Keratinocyte (primary cell): ENCODE measurements around the gene WDR26. TPM values are rescaled to one million over a fixed set of nuclear protein-coding genes. Genes with fewer than 3 reads are reported as not detected.

Source experiments
- DNase-seq: peaks from one replicate; pipeline ENCODE4 v3.0.0-alpha.2; 2011; ENCODE audit warnings: low read depth, missing footprints, low spot score
- FAIRE-seq: peaks from 2 replicates; lab custom pipeline; 2011; peaks lifted over from hg19 to GRCh38; lab: Jason Lieb, UNC
- H2AFZ ChIP-seq: 2 replicates; pipeline ENCODE4 v1.6.0; 2012; ENCODE audit warnings: low read length, control low read depth, inconsistent platforms; ENCODE audit not compliant: control insufficient read depth
- H3K27ac ChIP-seq: 2 replicates; pipeline ENCODE4 v1.5.1; 2011; ENCODE audit warnings: low read length; ENCODE audit not compliant: control insufficient read depth, insufficient read depth
- H3K27me3 ChIP-seq: 3 replicates; pipeline ENCODE4 v1.6.0; 2011; ENCODE audit warnings: low read length; ENCODE audit not compliant: control insufficient read depth, insufficient read depth; ENCODE audit errors: extremely low read depth
- H3K36me3 ChIP-seq, 2 experiments: 2 replicates in 1 of 2; 3 replicates in 1 of 2; pipeline ENCODE4 v1.5.1; 2011; ENCODE audit warnings: low read length in 2 of 2, mild to moderate bottlenecking in 1 of 2; ENCODE audit not compliant: control insufficient read depth in 2 of 2, insufficient read depth in 2 of 2; ENCODE audit errors: extremely low read depth in 1 of 2
- H3K4me1 ChIP-seq: 3 replicates; pipeline ENCODE4 v1.5.1; 2011; ENCODE audit warnings: low read length; ENCODE audit not compliant: control insufficient read depth, insufficient read depth; ENCODE audit errors: extremely low read depth
- H3K4me2 ChIP-seq: 3 replicates; pipeline ENCODE4 v1.6.0; 2011; ENCODE audit warnings: low read depth, low read length; ENCODE audit not compliant: control insufficient read depth, insufficient read depth; ENCODE audit errors: extremely low read depth
- H3K4me3 ChIP-seq, 3 experiments: fragments of 200-600 bp in 1 of 3; sonication (generic) in 1 of 3; 2 replicates in 2 of 3; 3 replicates in 1 of 3; pipeline ENCODE4 v1.5.1; 2011 to 2016; ENCODE audit warnings: low read length in 3 of 3, mild to moderate bottlenecking in 3 of 3, control low read depth in 2 of 3, inconsistent platforms in 1 of 3, low read depth in 1 of 3, mixed read lengths in 1 of 3, mixed run types in 1 of 3, moderate library complexity in 1 of 3; ENCODE audit not compliant: control insufficient read depth in 2 of 3, insufficient read depth in 2 of 3; ENCODE audit errors: extremely low read depth in 1 of 3
- H3K79me2 ChIP-seq: 2 replicates; pipeline ENCODE4 v1.6.0; 2012; ENCODE audit warnings: low read length; ENCODE audit not compliant: control insufficient read depth, insufficient read depth
- H3K9ac ChIP-seq: 3 replicates; pipeline ENCODE4 v1.6.0; 2011; ENCODE audit warnings: low read length; ENCODE audit not compliant: control insufficient read depth, insufficient read depth; ENCODE audit errors: extremely low read depth
- H3K9me1 ChIP-seq: 3 replicates; pipeline ENCODE4 v1.6.0; 2011; ENCODE audit warnings: low read length; ENCODE audit not compliant: control insufficient read depth, insufficient read depth; ENCODE audit errors: extremely low read depth
- H3K9me3 ChIP-seq: 2 replicates; pipeline ENCODE4 v1.5.1; 2012; ENCODE audit warnings: low read depth, low read length; ENCODE audit not compliant: control insufficient read depth
- H4K20me1 ChIP-seq: 3 replicates; pipeline ENCODE4 v1.6.0; 2011; ENCODE audit warnings: low read length; ENCODE audit not compliant: control insufficient read depth, insufficient read depth; ENCODE audit errors: extremely low read depth
- EZH2 ChIP-seq: IDR thresholded peaks from one replicate; pipeline ENCODE4 v1.6.1; 2012; ENCODE audit warnings: inconsistent platforms, mild to moderate bottlenecking, low read length, moderate library complexity
- dilution Hi-C: fragments of 300-500 bp; cut with MboI; formaldehyde crosslinking; loops from one replicate; pipeline ENCODE4 v1.7.0; 2020; ENCODE audit warnings: low sequenced_read_pairs; ENCODE audit not compliant: extremely low pct_ligation_motif_present
- polyA plus RNA-seq, 5 experiments: library from polyadenylated mRNA; depleted of rRNA in 3 of 5; stranded (reverse) in 3 of 5; stranded (forward) in 1 of 5; unstranded in 1 of 5; fragments of >200 nt; gene quantifications; 1 replicate in 1 of 5; 2 replicates in 3 of 5; 3 replicates in 1 of 5; pipeline versions ENCODE4 v1.2.1 to v1.2.3, GENCODE V29; 2011 to 2012; ENCODE audit warnings: missing spikeins in 2 of 5, low read depth in 1 of 5, low replicate concordance in 1 of 5
- TF ChIP-seq, protein P1 (sequence below), 3 experiments: IDR thresholded peaks in 1 of 3; conservative IDR thresholded peaks in 1 of 3; optimal IDR thresholded peaks in 1 of 3; 2 replicates in 2 of 3; 3 replicates in 1 of 3; pipeline versions ENCODE3 to v1.5.1; 2011; ENCODE audit warnings: low read length in 3 of 3, mild to moderate bottlenecking in 3 of 3, moderate library complexity in 2 of 3, control low read depth in 1 of 3, inconsistent platforms in 1 of 3; ENCODE audit not compliant: insufficient read depth in 2 of 3; ENCODE audit errors: extremely low read depth in 1 of 3

Gene WDR26
- polyA plus RNA-seq, 1 donor (not counting 4 experiments of a cell fraction or from before 2014, with no cell fraction given), result 46.4 TPM

GRCh38 chr1:224358237-224358636 lies 76.4 kb downstream of the WDR26 start:
- Histone ChIP-seq H2AFZ (no peak overlapping the region), H3K27me3 (no peaks in the 10 kb centered on the region), H3K4me3 (peak overlapping the region in 2 of 3 experiments; percentile 61 to 90), H3K4me1 (peaks cover 11% of the 10 kb centered on the region), H3K36me3 (peaks cover 0 to 3% of the 10 kb centered on the region in 2 experiments), H3K4me2 (peak overlapping the region; percentile 71), H4K20me1 (peaks cover 2% of the 10 kb centered on the region), H3K9ac (no peak overlapping the region), H3K9me3 (no peaks in the 10 kb centered on the region), H3K27ac (peak overlapping the region; percentile 35), H3K79me2 (peaks cover 54% of the 10 kb centered on the region), H3K9me1 (no peaks in the 10 kb centered on the region)
- FAIRE-seq (no peak), DNase-seq (no peak)
- dilution Hi-C loops, result no loop called here
- TF ChIP-seq, protein P1, sequence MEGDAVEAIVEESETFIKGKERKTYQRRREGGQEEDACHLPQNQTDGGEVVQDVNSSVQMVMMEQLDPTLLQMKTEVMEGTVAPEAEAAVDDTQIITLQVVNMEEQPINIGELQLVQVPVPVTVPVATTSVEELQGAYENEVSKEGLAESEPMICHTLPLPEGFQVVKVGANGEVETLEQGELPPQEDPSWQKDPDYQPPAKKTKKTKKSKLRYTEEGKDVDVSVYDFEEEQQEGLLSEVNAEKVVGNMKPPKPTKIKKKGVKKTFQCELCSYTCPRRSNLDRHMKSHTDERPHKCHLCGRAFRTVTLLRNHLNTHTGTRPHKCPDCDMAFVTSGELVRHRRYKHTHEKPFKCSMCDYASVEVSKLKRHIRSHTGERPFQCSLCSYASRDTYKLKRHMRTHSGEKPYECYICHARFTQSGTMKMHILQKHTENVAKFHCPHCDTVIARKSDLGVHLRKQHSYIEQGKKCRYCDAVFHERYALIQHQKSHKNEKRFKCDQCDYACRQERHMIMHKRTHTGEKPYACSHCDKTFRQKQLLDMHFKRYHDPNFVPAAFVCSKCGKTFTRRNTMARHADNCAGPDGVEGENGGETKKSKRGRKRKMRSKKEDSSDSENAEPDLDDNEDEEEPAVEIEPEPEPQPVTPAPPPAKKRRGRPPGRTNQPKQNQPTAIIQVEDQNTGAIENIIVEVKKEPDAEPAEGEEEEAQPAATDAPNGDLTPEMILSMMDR (optimal IDR thresholded peaks at IDR 0.05 in 1 of 3, IDR thresholded peaks at IDR 0.05 in 1 of 3, conservative IDR thresholded peaks at IDR 0.05 in 1 of 3; ENCODE audit: extremely low read depth in 1 of 3, insufficient read depth in 2 of 3, low read length in 3 of 3), result no peak
- no peak for TF ChIP-seq EZH2

DNA sequence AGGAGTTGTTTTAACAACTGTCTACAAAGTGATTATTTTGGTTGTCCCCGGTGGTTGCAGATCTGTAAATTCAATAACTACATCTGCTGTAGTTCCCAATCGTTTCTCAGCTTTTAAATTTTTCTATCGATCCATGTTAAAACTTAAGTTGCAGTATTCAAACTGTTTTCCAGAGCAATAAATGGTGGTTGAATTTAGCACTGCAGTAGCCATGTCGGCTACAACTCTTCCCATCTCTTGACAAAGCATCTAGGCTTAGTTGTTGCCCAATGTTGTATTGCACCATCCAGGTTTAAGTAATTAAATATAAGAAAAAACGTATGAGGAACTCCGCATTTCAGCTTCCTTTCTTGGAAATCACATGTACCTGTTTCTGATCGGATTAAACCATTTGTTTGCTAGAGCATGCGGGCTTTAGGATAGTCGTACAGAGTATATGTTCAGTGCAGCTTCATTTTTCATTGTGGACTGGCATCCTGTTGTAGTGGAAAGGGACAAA lies 76.9 kb downstream of the WDR26 start:
- dilution Hi-C loops, result no loop called here
- FAIRE-seq, result no peak
- no peak for DNase-seq

More for the DNA sequence above, 76.9 kb downstream of the WDR26 start:
- Histone ChIP-seq H3K4me1 (peaks cover 11% of the 10 kb centered on the region), H3K4me2 (peak overlapping the region; percentile 71), H3K9me3 (no peaks in the 10 kb centered on the region), H3K27ac (peak overlapping the region; percentile 59), H3K4me3 (peak overlapping the region; percentile 61 to 90 (median 79)), H2AFZ (peak overlapping the region; percentile 96), H4K20me1 (peaks cover 2% of the 10 kb centered on the region), H3K36me3 (peaks cover 0 to 3% of the 10 kb centered on the region in 2 experiments), H3K9me1 (no peaks in the 10 kb centered on the region), H3K9ac (peak overlapping the region; percentile 71), H3K27me3 (no peaks in the 10 kb centered on the region), H3K79me2 (peaks cover 49% of the 10 kb centered on the region)
- TF ChIP-seq EZH2, result no peak
- TF ChIP-seq, protein P1 (optimal IDR thresholded peaks at IDR 0.05 in 1 of 3, IDR thresholded peaks at IDR 0.05 in 1 of 3, conservative IDR thresholded peaks at IDR 0.05 in 1 of 3; ENCODE audit: extremely low read depth in 1 of 3, insufficient read depth in 2 of 3, low read length in 3 of 3), result no peak
